ENCODE measurements around the gene CCDC14.
"Not testable (repeated sequence)": the region's sequence is repeated elsewhere in the genome, so short reads cannot be mapped to it uniquely, and the experiment has no call there.

DNA sequence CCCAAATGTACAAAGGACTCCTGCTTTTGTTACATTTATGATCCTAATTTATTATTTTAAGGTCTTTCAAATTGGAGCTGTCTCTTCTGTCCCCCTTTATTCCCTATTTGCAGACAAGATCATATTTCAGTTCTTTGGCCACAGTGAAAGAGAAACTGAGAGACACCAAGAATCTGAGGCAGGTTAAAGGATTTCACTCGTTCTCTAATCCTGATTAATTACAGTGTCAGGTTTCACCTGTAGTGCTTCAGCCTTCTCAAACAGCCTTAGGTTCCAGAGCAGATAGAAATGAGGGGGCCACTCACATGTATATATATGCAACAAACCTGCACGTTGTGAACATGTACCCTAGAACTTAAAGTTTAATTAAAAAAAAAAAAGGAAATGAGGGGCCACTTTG lies 6.2 kb upstream of the CCDC14 start:
- TF ChIP-seq YY1 (IDR thresholded peaks at IDR 0.05; ENCODE audit: insufficient read depth, insufficient read length); SUZ12 (IDR thresholded peaks at IDR 0.05; ENCODE audit: extremely low read depth, insufficient read depth, insufficient read length); ZNF274 (IDR thresholded peaks at IDR 0.05; ENCODE audit: low read depth, low read length): not testable (repeated sequence)
